OCI-LY7 (cell line): ENCODE results near the gene PLD5.
"Not testable (repeated sequence)": the region's sequence is repeated elsewhere in the genome, so short reads cannot be mapped to it uniquely, and the experiment has no call there.

Experiments
- EZH2phosphoT487 ChIP-seq: fragments of 200-600 bp; sonication (generic); IDR thresholded peaks from 2 replicates; pipeline ENCODE4 v1.6.1; 2018; ENCODE audit warnings: low read depth, borderline replicate concordance, mild to moderate bottlenecking, mixed run types, antibody characterized with exemption, low read length, moderate library complexity, mixed read lengths
- TF ChIP-seq, protein P1 (sequence below): fragments of 200-600 bp; sonication (generic); conservative IDR thresholded peaks from 2 replicates; pipeline ENCODE4 v1.5.1; 2014; ENCODE audit warnings: mild to moderate bottlenecking, antibody characterized with exemption, low read length, moderate library complexity, mixed read lengths

GRCh38 chr1:242293781-242294180, 230.7 kb downstream of the PLD5 start:
- TF ChIP-seq, protein P1, sequence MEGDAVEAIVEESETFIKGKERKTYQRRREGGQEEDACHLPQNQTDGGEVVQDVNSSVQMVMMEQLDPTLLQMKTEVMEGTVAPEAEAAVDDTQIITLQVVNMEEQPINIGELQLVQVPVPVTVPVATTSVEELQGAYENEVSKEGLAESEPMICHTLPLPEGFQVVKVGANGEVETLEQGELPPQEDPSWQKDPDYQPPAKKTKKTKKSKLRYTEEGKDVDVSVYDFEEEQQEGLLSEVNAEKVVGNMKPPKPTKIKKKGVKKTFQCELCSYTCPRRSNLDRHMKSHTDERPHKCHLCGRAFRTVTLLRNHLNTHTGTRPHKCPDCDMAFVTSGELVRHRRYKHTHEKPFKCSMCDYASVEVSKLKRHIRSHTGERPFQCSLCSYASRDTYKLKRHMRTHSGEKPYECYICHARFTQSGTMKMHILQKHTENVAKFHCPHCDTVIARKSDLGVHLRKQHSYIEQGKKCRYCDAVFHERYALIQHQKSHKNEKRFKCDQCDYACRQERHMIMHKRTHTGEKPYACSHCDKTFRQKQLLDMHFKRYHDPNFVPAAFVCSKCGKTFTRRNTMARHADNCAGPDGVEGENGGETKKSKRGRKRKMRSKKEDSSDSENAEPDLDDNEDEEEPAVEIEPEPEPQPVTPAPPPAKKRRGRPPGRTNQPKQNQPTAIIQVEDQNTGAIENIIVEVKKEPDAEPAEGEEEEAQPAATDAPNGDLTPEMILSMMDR: not testable (repeated sequence)
- not testable (repeated sequence) for TF ChIP-seq EZH2phosphoT487
